ENCODE measurements around the gene BBS7. TPM values are rescaled to one million over a fixed set of nuclear protein-coding genes. Genes with fewer than 3 reads are reported as not detected.

BBS7 gene
- polyA plus RNA-seq, 3 donors: 4.2 to 6.6 (median 5.5) TPM

- H3K27me3 ChIP-seq (ENCODE audit: control insufficient read depth in 2 of 2, insufficient read depth in 2 of 2, low read length in 2 of 2): no peaks in the 10 kb centered on the region
- Mint-ChIP-seq H3K4me1 (no peaks in the 10 kb centered on the region), H3K9me3 (peaks cover 0 to 2% (median 0%) of the 10 kb centered on the region in 7 donors), H3K36me3 (no peaks in the 10 kb centered on the region), H3K4me3 (no peak overlapping the region), H3K27ac (no peak overlapping the region), H3K27me3 (ENCODE audit: low read depth in 3 of 3) (peaks cover 3 to 12% (median 12%) of the 10 kb centered on the region in 3 donors)
- H2AFZ ChIP-seq (ENCODE audit: insufficient read depth, low read depth, low read length, poor library complexity, severe bottlenecking): no peak overlapping the region
- no peaks in the 10 kb centered on the region for H4K20me1 ChIP-seq (ENCODE audit: insufficient read depth, low read length)
- no peak overlapping the region for H3K4me2 ChIP-seq (replicated peaks; ENCODE audit: extremely low read depth, low read length, poor library complexity, severe bottlenecking)
- H3K4me3 ChIP-seq (replicated peaks in 1 of 3; ENCODE audit: low read depth in 2 of 3, low read length in 3 of 3): no peak overlapping the region
- intact Hi-C loops (cut with micrococcal nuclease): no loop called here
- no peaks in the 10 kb centered on the region for H3K79me2 ChIP-seq (ENCODE audit: insufficient read depth, low read length)
- TF ChIP-seq CTCF (IDR thresholded peaks at IDR 0.05): no peak
- H3K4me1 ChIP-seq (ENCODE audit: control insufficient read depth in 1 of 2, insufficient read depth in 2 of 2, low read length in 2 of 2): no peaks in the 10 kb centered on the region
- no peaks in the 10 kb centered on the region for H3K36me3 ChIP-seq (replicated peaks in 1 of 2; ENCODE audit: control insufficient read depth in 1 of 2, insufficient read depth in 2 of 2, low read length in 2 of 2)
- no CpG with 5 or more reads among the region's 1 CpG for WGBS (ENCODE audit: insufficient coverage)
- H3K9ac ChIP-seq (ENCODE audit: insufficient read depth, low read length, poor library complexity, severe bottlenecking): no peak overlapping the region
- H3K27ac ChIP-seq (ENCODE audit: low read depth in 1 of 2, low read length in 2 of 2): no peak overlapping the region
- DNase-seq: no peak
- no peaks in the 10 kb centered on the region for H3K9me3 ChIP-seq (replicated peaks in 1 of 2; ENCODE audit: control insufficient read depth in 1 of 2, insufficient read depth in 1 of 2, low read length in 2 of 2)
These were observed 17.9 kb upstream of the BBS7 start for GRCh38 chr4:121888134-121888533.

GRCh38 chr4:121885115-121885514 is 14.8 kb upstream of the BBS7 start:
- H3K36me3 ChIP-seq (replicated peaks in 1 of 2; ENCODE audit: control insufficient read depth in 1 of 2, insufficient read depth in 2 of 2, low read length in 2 of 2): no peaks in the 10 kb centered on the region
- no peaks in the 10 kb centered on the region for H3K36me3 Mint-ChIP-seq
- H4K20me1 ChIP-seq (ENCODE audit: insufficient read depth, low read length): no peaks in the 10 kb centered on the region
- H3K4me1 ChIP-seq (ENCODE audit: control insufficient read depth in 1 of 2, insufficient read depth in 2 of 2, low read length in 2 of 2): no peaks in the 10 kb centered on the region
- no peak overlapping the region for H3K4me3 ChIP-seq (replicated peaks in 1 of 3; ENCODE audit: low read depth in 2 of 3, low read length in 3 of 3)
- H3K79me2 ChIP-seq (ENCODE audit: insufficient read depth, low read length): no peaks in the 10 kb centered on the region
- no peak for DNase-seq
- H3K27me3 ChIP-seq (ENCODE audit: control insufficient read depth in 2 of 2, insufficient read depth in 2 of 2, low read length in 2 of 2): no peaks in the 10 kb centered on the region
- peaks cover 4% of the 10 kb centered on the region for H3K4me1 Mint-ChIP-seq
- no peak overlapping the region for H3K4me2 ChIP-seq (replicated peaks; ENCODE audit: extremely low read depth, low read length, poor library complexity, severe bottlenecking)
- no peak overlapping the region for H2AFZ ChIP-seq (ENCODE audit: insufficient read depth, low read depth, low read length, poor library complexity, severe bottlenecking)
- intact Hi-C loops (cut with micrococcal nuclease): no loop called here
- H3K27ac ChIP-seq (ENCODE audit: low read depth in 1 of 2, low read length in 2 of 2): no peak overlapping the region
- H3K9ac ChIP-seq (ENCODE audit: insufficient read depth, low read length, poor library complexity, severe bottlenecking): no peak overlapping the region
- H3K9me3 Mint-ChIP-seq: peaks cover 0 to 2% (median 0%) of the 10 kb centered on the region in 7 donors
- no peaks in the 10 kb centered on the region for H3K9me3 ChIP-seq (replicated peaks in 1 of 2; ENCODE audit: control insufficient read depth in 1 of 2, insufficient read depth in 1 of 2, low read length in 2 of 2)
- WGBS (ENCODE audit: insufficient coverage): no CpG with 5 or more reads among the region's 2 CpGs
- H3K4me3 Mint-ChIP-seq: no peak overlapping the region
- TF ChIP-seq CTCF (IDR thresholded peaks at IDR 0.05): no peak
- H3K27me3 Mint-ChIP-seq (ENCODE audit: low read depth in 3 of 3): peaks cover 2 to 14% (median 3%) of the 10 kb centered on the region in 3 donors
- no peak overlapping the region for H3K27ac Mint-ChIP-seq
